GM18868 (cell line): Measurements from ENCODE around the gene AKIP1.
"Not testable (repeated sequence)": the region's sequence is repeated elsewhere in the genome, so short reads cannot be mapped to it uniquely, and the experiment has no call there.

Experiments
- ATAC-seq: cut with Tn5 transposase; IDR thresholded peaks from one replicate; pipeline ENCODE4 v1.9.1; 2021; ENCODE audit warnings: mild to moderate bottlenecking, moderate library complexity; ENCODE audit not compliant: unreplicated experiment

Gene AKIP1

GRCh38 chr11:8914661-8915018 is 3.7 kb downstream of the AKIP1 start:
- no peak for ATAC-seq

- ATAC-seq = no peak
These were observed 6.3 kb downstream of the AKIP1 start for GRCh38 chr11:8917157-8917825.

GRCh38 chr11:8922691-8923090 is 11.7 kb downstream of the AKIP1 start:
- no peak for ATAC-seq

- ATAC-seq = no peak
These were observed 14.7 kb downstream of the AKIP1 start for GRCh38 chr11:8925711-8926110.

- no peak for ATAC-seq
These were observed 15.2 kb downstream of the AKIP1 start for GRCh38 chr11:8926236-8926635.

GRCh38 chr11:8927233-8927632 is 16.2 kb downstream of the AKIP1 start:
- no peak for ATAC-seq

GRCh38 chr11:8928205-8928604 is 17.2 kb downstream of the AKIP1 start:
- ATAC-seq = no peak

- ATAC-seq = no peak
These were observed 18.1 kb downstream of the AKIP1 start for GRCh38 chr11:8928981-8929615.

GRCh38 chr11:8930456-8931175 is 19.6 kb downstream of the AKIP1 start:
- no peak for ATAC-seq

- no peak for ATAC-seq
These were observed 21.7 kb downstream of the AKIP1 start, which contains the start of gene C11orf16 for GRCh38 chr11:8932564-8933180. C11orf16 (minus strand) TSS chr11:8932947; CDS start chr11:8932308, 639 bp downstream.

GRCh38 chr11:8933931-8934330 is 22.9 kb downstream of the AKIP1 start:
- no peak for ATAC-seq

- ATAC-seq = no peak
These were observed 23.9 kb downstream of the AKIP1 start for GRCh38 chr11:8934742-8935488.

GRCh38 chr11:8935789-8936188 is 24.8 kb downstream of the AKIP1 start:
- not testable (repeated sequence) for ATAC-seq

- ATAC-seq = no peak
These were observed 26.2 kb downstream of the AKIP1 start for GRCh38 chr11:8937159-8937558.

- no peak for ATAC-seq
These were observed 26.7 kb downstream of the AKIP1 start for GRCh38 chr11:8937659-8938058.

GRCh38 chr11:8941341-8942103 is 30.5 kb downstream of the AKIP1 start:
- no peak for ATAC-seq

- ATAC-seq = no peak
These were observed 31.6 kb downstream of the AKIP1 start, which contains the start of gene ASCL3 for GRCh38 chr11:8942518-8943066. ASCL3 (minus strand) TSS chr11:8943016; CDS start chr11:8938161, 4,855 bp downstream.

GRCh38 chr11:8947230-8947943 is 36.4 kb downstream of the AKIP1 start:
- no peak for ATAC-seq

- ATAC-seq = no peak
These were observed 37.9 kb downstream of the AKIP1 start for GRCh38 chr11:8948886-8949285.
